ENCODE measurements around the gene PROM2.

Gene PROM2

DNA sequence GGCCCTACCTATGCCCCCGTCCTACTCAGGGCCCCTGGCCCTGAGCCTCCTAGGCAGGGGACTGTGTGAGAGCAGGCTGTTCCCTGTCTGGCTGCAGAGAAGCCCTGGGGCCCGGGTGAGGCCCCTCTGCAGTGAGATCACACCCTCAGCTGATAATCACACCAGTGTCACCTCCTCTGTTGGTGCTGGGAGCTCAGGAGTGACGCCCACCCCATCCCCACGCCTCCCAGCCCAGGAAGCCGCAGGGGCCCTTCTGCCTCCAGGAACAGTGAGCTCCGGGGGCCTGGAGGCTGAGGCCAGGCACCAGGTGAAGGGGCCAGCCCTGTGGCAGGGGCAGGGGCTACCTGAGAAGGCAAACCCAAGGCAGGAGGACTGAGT is 42.9 kb downstream of the PROM2 start:
- Mint-ChIP-seq H3K4me1 (peaks cover 7% of the 10 kb centered on the region), H3K9me3 (no peaks in the 10 kb centered on the region), H3K4me3 (no peak overlapping the region), H3K36me3 (no peaks in the 10 kb centered on the region), H3K27ac (no peak overlapping the region)
- DNase-seq (ENCODE audit: low spot score in 2 of 2), result no peak
- ATAC-seq, result no peak

DNA sequence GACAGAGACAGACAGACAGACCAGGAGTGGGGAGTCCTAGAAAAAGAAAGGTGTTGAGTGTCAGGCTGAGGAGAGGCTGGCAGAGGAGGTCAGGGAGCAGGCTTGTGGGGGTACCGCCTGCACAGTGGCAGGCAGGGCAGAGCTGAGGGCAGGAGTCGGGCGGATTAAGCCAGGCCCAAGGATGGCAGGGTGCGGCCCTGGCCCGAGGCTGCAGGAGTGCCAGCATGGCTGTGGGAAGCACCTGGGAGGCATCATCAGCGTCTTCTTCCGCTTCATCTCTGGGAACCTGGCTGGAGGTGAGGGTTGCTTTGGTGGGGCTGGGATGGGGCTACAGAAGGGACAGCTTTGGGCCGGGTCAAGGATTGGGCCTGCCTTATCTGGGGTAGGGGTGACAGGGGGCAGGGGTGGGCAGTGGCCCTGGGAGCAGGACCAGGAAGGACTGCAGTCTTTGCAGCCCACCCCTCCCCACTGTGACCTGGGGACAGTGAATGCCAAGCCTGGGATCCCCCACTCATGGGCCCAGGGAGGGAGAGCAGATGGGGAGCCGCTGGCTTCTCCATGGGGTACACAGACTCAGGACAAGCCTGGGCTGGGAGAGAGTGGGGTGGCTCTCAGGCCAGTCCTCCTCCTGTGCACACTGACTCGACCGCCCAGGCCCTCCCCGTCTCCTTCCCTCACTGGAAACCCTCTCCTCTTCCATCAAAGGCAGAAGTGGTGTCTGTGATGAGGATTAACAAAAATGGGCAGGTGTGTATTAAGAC is 43.6 kb downstream of the PROM2 start:
- H3K36me3 Mint-ChIP-seq, result no peaks in the 10 kb centered on the region
- H3K4me3 Mint-ChIP-seq, result no peak overlapping the region
- H3K4me1 Mint-ChIP-seq, result peaks cover 7% of the 10 kb centered on the region
- ATAC-seq (no peak), DNase-seq (ENCODE audit: low spot score in 2 of 2) (no peak)
- H3K27ac Mint-ChIP-seq, result no peak overlapping the region
- H3K9me3 Mint-ChIP-seq, result no peaks in the 10 kb centered on the region

DNA sequence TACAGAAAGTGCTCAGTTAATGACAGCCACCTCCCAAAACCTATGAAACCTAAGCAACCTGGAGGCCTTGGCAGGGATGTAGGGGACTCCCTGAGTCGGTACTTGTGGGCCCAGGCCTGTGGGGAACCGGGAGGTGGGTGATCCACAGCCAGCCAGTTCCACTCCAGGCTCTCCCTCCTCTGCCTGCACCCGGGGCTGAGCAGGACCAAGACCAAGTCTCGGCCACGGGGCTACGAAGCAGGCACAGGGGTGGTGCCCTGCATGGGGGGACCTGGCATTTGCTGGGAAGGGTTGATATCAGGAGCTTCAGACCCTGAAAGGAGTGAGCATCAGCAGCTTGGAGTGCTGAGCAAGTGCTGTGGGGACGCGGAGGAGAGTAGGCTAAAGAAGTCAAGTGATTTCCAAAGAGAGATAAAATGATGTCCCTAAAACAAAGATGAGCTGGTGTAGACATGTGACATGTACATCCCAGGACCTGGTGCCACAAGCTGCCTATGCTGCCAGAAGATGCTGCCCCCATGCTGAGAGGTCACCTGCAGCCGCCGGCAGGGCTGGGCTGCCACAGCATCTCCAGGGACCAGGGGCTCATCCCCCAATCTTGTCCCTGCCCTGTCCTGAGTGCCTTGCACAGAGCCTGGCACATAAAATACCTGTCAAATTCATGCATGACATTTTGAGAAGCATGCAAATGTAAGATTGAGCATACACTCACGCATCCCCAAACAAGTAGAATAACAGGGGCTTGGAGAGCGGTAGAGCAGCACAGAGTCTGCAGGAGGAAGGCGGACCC is 44.4 kb downstream of the PROM2 start:
- Mint-ChIP-seq H3K4me3 (no peak overlapping the region), H3K36me3 (no peaks in the 10 kb centered on the region), H3K27ac (no peak overlapping the region), H3K4me1 (peaks cover 7% of the 10 kb centered on the region), H3K9me3 (no peaks in the 10 kb centered on the region)
- ATAC-seq (no peak), DNase-seq (ENCODE audit: low spot score in 2 of 2) (no peak)

DNA sequence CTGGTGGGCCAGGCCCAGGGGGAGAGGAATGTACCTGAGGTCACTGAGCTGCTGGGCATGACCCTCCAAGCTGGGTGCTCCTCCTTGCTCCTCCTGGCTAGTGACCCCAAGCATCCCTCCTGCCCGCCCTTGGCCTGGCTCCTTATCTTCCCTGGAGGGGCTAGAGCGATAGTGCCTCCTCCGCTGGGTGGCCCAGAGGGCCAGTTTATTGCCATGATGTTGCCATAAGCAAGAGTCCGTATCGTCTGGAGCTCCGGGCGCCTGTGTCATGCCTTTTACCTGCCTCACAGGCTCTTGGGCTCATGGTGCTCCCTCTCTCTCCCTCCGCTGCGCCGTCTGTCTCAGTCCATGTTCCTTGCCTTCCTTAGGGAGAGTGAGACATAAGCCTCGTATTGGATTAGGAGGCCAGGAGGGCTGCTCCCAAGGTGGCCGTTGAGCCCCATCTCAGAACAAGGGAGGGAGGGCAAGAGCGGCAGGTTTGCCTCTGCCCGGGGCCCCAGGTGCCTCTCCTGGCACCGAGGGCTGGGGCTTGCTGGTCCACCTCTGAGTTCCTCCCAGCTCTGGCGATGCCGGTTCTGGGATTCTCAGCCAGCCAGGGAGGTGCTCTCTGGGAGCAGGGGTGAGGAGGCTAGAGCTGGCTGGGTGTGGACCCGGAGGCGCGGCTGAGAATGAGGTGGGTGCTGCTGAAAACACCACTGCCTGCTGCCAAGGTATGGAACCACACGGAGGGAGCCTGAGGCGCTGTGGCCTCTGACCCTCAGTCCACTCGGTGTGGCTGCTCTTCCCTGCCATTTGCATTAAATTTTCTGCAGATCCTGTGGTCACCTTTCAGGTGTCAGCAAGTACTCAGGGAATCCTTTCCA is 45.5 kb downstream of the PROM2 start:
- Mint-ChIP-seq H3K36me3 (no peaks in the 10 kb centered on the region), H3K4me3 (no peak overlapping the region), H3K27ac (no peak overlapping the region), H3K4me1 (peaks cover 7% of the 10 kb centered on the region), H3K9me3 (no peaks in the 10 kb centered on the region)
- no peak for DNase-seq (ENCODE audit: low spot score in 2 of 2)
- ATAC-seq, result no peak

DNA sequence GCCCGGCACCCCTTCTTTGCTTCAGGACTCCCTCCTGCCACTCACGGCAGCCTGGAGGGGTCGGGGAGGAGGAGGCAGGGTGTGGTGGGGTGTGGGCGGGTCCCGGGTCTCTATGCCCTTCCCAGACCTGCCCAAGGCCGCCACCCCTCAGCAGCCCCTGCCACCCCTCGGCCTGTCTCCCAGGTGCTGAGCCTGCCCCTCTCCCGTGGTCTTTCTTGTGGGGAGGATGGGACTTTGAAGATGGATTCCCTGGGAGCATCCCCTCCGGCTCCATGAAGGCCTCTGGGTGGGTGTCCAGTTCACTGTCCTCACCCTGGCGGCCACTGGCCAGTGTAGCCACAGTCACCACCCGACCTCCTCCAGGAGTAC is 46.1 kb downstream of the PROM2 start:
- no peak overlapping the region for H3K27ac Mint-ChIP-seq
- DNase-seq (ENCODE audit: low spot score in 2 of 2) (no peak), ATAC-seq (no peak)
- no peaks in the 10 kb centered on the region for H3K9me3 Mint-ChIP-seq
- H3K4me3 Mint-ChIP-seq, result no peak overlapping the region
- no peaks in the 10 kb centered on the region for H3K36me3 Mint-ChIP-seq
- H3K4me1 Mint-ChIP-seq, result peaks cover 7% of the 10 kb centered on the region

GRCh38 chr2:95320986-95321767 is 46.9 kb downstream of the PROM2 start:
- Mint-ChIP-seq H3K4me1 (peaks cover 7% of the 10 kb centered on the region), H3K36me3 (no peaks in the 10 kb centered on the region), H3K27ac (no peak overlapping the region), H3K9me3 (no peaks in the 10 kb centered on the region), H3K4me3 (no peak overlapping the region)
- no peak for ATAC-seq
- DNase-seq (ENCODE audit: low spot score in 2 of 2), result no peak

- ATAC-seq (no peak), DNase-seq (ENCODE audit: low spot score in 2 of 2) (no peak)
- Mint-ChIP-seq H3K4me1 (peaks cover 4% of the 10 kb centered on the region), H3K27ac (no peak overlapping the region), H3K36me3 (no peaks in the 10 kb centered on the region), H3K9me3 (no peaks in the 10 kb centered on the region), H3K4me3 (no peak overlapping the region)
Measured at GRCh38 chr2:95323347-95324155, 49.3 kb downstream of the PROM2 start.

GRCh38 chr2:95325026-95325425 is 50.8 kb downstream of the PROM2 start:
- no peak for ATAC-seq
- Mint-ChIP-seq H3K4me1 (no peaks in the 10 kb centered on the region), H3K9me3 (no peaks in the 10 kb centered on the region), H3K4me3 (no peak overlapping the region), H3K27ac (no peak overlapping the region), H3K36me3 (no peaks in the 10 kb centered on the region)
- no peak for DNase-seq (ENCODE audit: low spot score in 2 of 2)

DNA sequence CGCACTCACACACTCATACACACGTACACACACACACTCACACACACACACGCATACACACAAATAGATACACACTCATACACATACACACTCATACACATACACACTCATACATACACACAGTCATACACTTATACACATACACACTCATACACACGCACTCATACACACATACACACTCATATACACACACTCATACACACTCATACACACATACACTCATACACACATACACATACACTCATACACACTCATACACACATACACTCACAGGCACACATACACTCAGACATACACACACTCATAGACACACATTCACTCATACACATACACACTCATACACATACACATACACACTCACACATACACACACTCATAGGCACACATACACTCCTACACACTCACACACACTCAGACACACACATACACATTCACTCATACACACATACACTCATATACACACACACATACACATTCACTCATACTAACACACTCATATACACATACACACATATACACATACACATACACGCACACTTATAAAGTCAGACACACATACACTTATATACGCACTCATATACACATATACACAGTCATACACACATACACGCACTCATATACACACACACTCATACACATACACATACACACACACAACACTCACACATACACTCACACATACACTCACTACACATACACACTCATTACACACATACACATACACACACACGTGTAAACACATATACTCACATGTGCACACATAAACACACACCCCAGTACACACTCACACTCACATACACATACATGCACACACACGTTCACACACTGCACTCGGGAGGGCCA is 51.6 kb downstream of the PROM2 start:
- no peaks in the 10 kb centered on the region for H3K9me3 Mint-ChIP-seq
- no peak overlapping the region for H3K4me3 Mint-ChIP-seq
- no peaks in the 10 kb centered on the region for H3K36me3 Mint-ChIP-seq
- DNase-seq (ENCODE audit: low spot score in 2 of 2) (no peak), ATAC-seq (no peak)
- H3K4me1 Mint-ChIP-seq, result no peaks in the 10 kb centered on the region
- no peak overlapping the region for H3K27ac Mint-ChIP-seq

DNA sequence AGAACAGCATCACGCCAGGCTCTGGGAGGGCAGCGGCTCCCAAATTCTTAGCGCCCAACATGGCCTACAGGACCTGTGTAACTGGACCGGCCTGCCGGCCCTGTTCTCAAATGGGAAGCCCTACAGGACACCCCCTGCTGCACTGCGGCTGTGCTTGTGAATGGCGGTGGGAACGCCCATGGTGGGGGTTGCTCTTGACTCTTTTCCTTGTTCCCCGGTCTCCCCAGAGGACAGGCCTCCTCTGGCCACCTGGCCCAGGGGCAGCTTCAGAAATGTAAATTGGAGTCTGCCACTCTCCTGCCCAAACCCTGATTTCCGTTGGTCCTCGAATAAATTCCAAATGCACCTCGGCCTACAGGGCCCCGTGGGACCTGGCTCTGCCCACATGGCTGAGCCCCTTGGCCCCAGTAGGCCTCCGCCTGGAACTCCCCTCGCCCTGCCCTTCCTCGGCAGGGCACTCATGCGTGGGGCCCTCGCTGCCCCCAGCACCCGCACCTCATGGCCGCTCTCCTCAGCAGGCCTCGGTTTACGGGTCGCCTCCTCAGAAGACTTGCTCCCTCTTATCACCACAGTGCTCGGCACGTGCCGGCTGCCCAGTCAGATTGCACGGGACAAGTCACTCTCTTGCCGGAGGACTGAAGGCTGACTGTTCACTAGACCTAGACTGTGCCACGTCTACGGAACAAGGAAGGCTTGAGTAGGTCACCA is 52.3 kb downstream of the PROM2 start:
- Mint-ChIP-seq H3K36me3 (no peaks in the 10 kb centered on the region), H3K4me1 (no peaks in the 10 kb centered on the region), H3K9me3 (no peaks in the 10 kb centered on the region), H3K27ac (no peak overlapping the region), H3K4me3 (no peak overlapping the region)
- DNase-seq (ENCODE audit: low spot score in 2 of 2) (no peak), ATAC-seq (no peak)

GRCh38 chr2:95327861-95328260 is 53.6 kb downstream of the PROM2 start:
- no peak overlapping the region for H3K27ac Mint-ChIP-seq
- DNase-seq (ENCODE audit: low spot score in 2 of 2), result no peak
- no peak overlapping the region for H3K4me3 Mint-ChIP-seq
- ATAC-seq, result no peak
- H3K9me3 Mint-ChIP-seq, result no peaks in the 10 kb centered on the region
- H3K36me3 Mint-ChIP-seq, result no peaks in the 10 kb centered on the region
- no peaks in the 10 kb centered on the region for H3K4me1 Mint-ChIP-seq

DNA sequence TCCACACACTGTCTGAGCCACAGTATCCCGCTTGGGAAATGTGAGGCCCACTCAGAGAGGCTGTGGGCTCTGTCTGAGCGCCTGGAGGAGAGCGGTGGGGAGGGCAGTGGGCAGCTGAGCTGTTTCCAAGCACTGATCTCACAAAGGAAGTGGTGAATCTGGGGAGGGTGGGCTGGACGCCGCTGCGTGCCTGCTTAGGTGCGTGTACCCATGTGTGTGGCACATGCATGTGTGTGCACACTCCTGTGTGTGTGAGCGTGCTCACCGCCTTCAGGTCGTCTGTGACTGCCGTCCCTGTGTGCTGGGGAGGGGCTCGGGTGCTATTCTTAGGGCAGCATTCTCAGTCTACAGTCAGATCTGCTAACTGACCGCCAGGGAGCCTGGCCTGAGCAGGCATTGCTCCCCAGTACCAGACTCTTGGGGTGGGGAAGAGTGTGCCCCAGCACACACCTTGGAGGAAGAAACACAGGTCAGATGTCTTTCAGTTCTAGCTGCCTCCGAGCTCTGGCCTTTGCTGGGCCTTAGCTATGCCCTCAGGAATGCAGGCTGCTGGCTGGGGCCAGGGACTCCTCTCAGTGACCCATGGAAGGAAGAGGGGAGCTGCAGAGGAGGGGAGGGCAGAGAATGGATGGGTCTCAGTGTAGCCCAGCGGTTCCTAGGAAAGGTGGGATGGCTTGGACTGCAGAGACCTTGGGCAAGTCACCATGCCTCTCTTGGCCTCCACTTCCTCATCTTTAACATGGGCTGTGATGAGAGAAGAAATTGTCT is 54.3 kb downstream of the PROM2 start:
- no peaks in the 10 kb centered on the region for H3K9me3 Mint-ChIP-seq
- no peak for DNase-seq (ENCODE audit: low spot score in 2 of 2)
- no peak overlapping the region for H3K27ac Mint-ChIP-seq
- peak; percentile 9 for ATAC-seq
- H3K4me3 Mint-ChIP-seq, result no peak overlapping the region
- H3K36me3 Mint-ChIP-seq, result no peaks in the 10 kb centered on the region
- H3K4me1 Mint-ChIP-seq, result no peaks in the 10 kb centered on the region

GRCh38 chr2:95329401-95329800 is 55.2 kb downstream of the PROM2 start:
- Mint-ChIP-seq H3K27ac (no peak overlapping the region), H3K9me3 (no peaks in the 10 kb centered on the region), H3K36me3 (no peaks in the 10 kb centered on the region), H3K4me3 (no peak overlapping the region), H3K4me1 (no peaks in the 10 kb centered on the region)
- DNase-seq (ENCODE audit: low spot score in 2 of 2), result no peak
- no peak for ATAC-seq
